HG03196 (cell line): ENCODE data around the gene CDH15.
"Not testable (repeated sequence)": the region's sequence is repeated elsewhere in the genome, so short reads cannot be mapped to it uniquely, and the experiment has no call there.

Experiments
- ATAC-seq: cut with Tn5 transposase; IDR thresholded peaks from one replicate; pipeline ENCODE4 v1.9.1; 2021; ENCODE audit not compliant: unreplicated experiment

CDH15 gene

GRCh38 chr16:89224665-89225064 lies 53.1 kb downstream of the CDH15 start:
- ATAC-seq, result no peak

GRCh38 chr16:89230255-89230654 lies 58.7 kb downstream of the CDH15 start:
- ATAC-seq, result no peak

GRCh38 chr16:89232107-89232506 lies 60.6 kb downstream of the CDH15 start:
- no peak for ATAC-seq

GRCh38 chr16:89233678-89234490 lies 62.3 kb downstream of the CDH15 start:
- no peak for ATAC-seq

GRCh38 chr16:89237733-89238132 lies 66.2 kb downstream of the CDH15 start:
- ATAC-seq, result no peak

GRCh38 chr16:89241187-89242007 lies 69.8 kb downstream of the CDH15 start:
- no peak for ATAC-seq

GRCh38 chr16:89242795-89243200 lies 71.2 kb downstream of the CDH15 start:
- no peak for ATAC-seq

- no peak for ATAC-seq
These were observed 72.1 kb downstream of the CDH15 start for GRCh38 chr16:89243664-89244063.

- ATAC-seq, result not testable (repeated sequence)
These were observed 72.7 kb downstream of the CDH15 start for GRCh38 chr16:89244264-89244663.

GRCh38 chr16:89244754-89245153 lies 73.2 kb downstream of the CDH15 start:
- no peak for ATAC-seq
